ENCODE data around the gene DHDH. TPM values are rescaled to one million over a fixed set of nuclear protein-coding genes. Genes with fewer than 3 reads are reported as not detected.
A peak's percentile ranks its signal among the peaks of the same experiment; 100 is the strongest.

DHDH gene
- total and polyA plus RNA-seq, 12 donors = 0.17 to 0.51 TPM; not detected in 10

DNA sequence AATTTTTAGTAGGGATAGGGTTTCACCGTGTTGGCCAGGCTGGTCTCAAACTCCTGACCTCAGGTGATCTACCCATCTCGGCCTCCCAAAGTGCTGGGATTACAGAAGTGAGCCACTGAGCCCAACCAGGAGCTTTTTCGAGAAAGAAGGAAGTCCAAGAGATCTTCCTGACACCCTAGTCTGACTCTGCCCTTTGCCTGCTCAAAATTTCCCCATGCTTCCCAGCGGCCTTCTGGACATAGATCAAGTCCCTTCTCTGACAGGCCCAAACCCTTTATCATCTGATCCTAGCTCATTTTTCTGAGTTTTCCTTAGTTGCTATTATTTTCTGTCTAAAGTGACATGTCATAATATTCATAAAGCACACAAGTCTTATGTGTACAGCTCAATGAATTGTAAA, 19.6 kb downstream of the DHDH start:
- no peak overlapping the region for H3K27ac ChIP-seq

DNA sequence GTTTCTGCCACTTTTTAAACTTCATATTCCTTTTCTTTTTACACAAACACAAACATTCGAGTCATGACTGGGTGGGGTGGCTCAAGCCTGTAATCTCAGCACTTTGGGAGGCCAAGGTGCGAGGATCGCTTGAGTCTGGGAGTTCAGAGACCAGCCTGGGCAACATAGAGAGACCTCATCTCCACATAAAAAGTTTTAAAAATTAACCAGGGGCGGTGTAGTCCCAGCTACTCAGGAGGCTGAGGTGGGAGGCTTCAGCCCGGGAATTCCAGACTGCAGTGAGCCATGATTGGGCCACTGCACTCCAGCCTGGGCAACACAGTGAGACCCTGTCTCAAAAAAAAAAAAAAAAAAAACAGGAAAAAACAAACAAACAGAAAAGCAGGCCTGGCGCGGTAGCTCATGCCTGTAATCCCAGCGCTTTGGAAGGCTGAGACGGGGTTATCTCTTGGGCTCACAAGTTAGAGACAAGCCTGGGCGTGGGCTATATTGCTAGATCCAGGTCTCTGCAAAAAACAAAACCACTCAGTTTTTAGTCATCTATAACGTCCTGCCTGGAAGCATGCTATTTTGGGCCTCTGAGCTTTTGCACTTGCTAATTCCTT, 20.6 kb downstream of the DHDH start:
- peaks cover 0 to 30% (median 0%) of the 10 kb centered on the region in 9 donors for H3K36me3 ChIP-seq
- H3K27me3 ChIP-seq = no peaks in the 10 kb centered on the region
- no peaks in the 10 kb centered on the region for H3K9me3 ChIP-seq
- H3K27ac ChIP-seq = peak overlapping the region; percentile 26 to 96 (median 88)
- TF ChIP-seq, protein P1, sequence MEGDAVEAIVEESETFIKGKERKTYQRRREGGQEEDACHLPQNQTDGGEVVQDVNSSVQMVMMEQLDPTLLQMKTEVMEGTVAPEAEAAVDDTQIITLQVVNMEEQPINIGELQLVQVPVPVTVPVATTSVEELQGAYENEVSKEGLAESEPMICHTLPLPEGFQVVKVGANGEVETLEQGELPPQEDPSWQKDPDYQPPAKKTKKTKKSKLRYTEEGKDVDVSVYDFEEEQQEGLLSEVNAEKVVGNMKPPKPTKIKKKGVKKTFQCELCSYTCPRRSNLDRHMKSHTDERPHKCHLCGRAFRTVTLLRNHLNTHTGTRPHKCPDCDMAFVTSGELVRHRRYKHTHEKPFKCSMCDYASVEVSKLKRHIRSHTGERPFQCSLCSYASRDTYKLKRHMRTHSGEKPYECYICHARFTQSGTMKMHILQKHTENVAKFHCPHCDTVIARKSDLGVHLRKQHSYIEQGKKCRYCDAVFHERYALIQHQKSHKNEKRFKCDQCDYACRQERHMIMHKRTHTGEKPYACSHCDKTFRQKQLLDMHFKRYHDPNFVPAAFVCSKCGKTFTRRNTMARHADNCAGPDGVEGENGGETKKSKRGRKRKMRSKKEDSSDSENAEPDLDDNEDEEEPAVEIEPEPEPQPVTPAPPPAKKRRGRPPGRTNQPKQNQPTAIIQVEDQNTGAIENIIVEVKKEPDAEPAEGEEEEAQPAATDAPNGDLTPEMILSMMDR (IDR thresholded peaks at IDR 0.05) = no peak
- intact Hi-C loops (cut with DNase I) = loop anchor here in 4 of 10 donors (5.0 to 10.0 kb wide), 3 partner anchors 52 to 479 kb away; partner anchors contain the start of genes NUCB1 (in 4 of the 4) and CA11 (in 1 of the 4)
- peaks cover 5 to 29% (median 19%) of the 10 kb centered on the region in 9 donors for H3K4me1 ChIP-seq
- WGBS, 2 donors = 49 to 50% methylated on average over 11 of the region's 11 CpGs
- H3K4me3 ChIP-seq = peak overlapping the region; percentile 76 to 98 (median 88)
- DNase-seq (no peak), ATAC-seq (peak in 1 of 8 donors; percentile 6)

More for the DNA sequence above, 19.6 kb downstream of the DHDH start:
- WGBS, 2 donors = 85 to 87% methylated on average over 4 of the region's 4 CpGs
- DNase-seq (no peak), ATAC-seq (no peak)
- peaks cover 5 to 29% (median 19%) of the 10 kb centered on the region in 9 donors for H3K4me1 ChIP-seq
- H3K36me3 ChIP-seq = peaks cover 0 to 23% (median 0%) of the 10 kb centered on the region in 9 donors
- intact Hi-C loops (cut with DNase I) = loop anchor here in 4 of 10 donors (5.0 to 10.0 kb wide), 3 partner anchors 51 to 478 kb away; partner anchors contain the start of genes NUCB1 (in 4 of the 4) and CA11 (in 1 of the 4)
- TF ChIP-seq, protein P1 (IDR thresholded peaks at IDR 0.05) = no peak
- H3K4me3 ChIP-seq = no peak overlapping the region
- H3K27me3 ChIP-seq = no peaks in the 10 kb centered on the region
- no peaks in the 10 kb centered on the region for H3K9me3 ChIP-seq

DNA sequence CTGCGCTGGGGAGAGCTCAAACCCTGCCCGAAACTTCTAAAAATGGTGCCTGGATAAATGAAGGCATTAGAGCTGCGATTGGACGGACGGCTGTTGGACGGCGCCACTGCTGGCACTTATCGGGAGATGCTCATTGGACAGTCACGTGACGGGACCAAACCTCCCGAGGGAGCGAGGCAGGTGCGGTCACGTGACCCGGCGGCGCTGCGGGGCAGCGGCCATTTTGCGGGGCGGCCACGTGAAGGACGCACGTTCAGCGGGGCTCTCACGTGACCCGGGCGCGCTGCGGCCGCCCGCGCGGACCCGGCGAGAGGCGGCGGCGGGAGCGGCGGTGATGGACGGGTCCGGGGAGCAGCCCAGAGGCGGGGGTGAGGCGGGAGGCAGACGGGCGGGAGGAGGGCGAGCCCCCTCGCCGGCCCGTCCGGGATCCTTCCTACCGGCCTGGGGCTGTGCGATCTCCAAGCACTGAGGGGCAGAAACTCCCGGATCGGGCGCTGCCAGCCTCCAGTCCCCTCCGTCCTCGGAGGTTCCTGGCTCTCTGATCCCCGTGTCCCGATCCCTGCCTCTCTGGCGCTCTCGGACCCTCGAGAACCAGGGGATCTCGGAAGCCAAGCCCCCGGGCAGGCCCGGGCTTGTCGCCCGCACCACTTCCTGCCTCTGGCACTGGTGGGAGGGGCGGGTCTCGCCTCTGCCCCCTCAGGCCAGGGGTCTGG, 21.3 kb downstream of the DHDH start, which contains the start of gene BAX:
Gene BAX (plus strand): TSS at position 281 of the 713 bp plus-strand sequence. CDS start 54 bp downstream, at position 335.
- Histone ChIP-seq H3K4me3 (peak within 1 kb of the TSS; percentile 76 to 98 (median 88)), H3K36me3 (peaks cover 0 to 30% (median 0%) of the 10 kb centered on the region in 9 donors), H3K4me1 (peaks cover 5 to 33% (median 19%) of the 10 kb centered on the region in 9 donors), H3K27ac (peak within 1 kb of the TSS; percentile 57 to 96 (median 88)), H3K27me3 (no peaks in the 10 kb centered on the region), H3K9me3 (no peaks in the 10 kb centered on the region)
- peak; percentile 96 to 98 for DNase-seq
- 0% methylated on average over 61 to 71 of the region's 71 CpGs for WGBS, 2 donors
- ATAC-seq = peak; percentile 91 to 97 (median 94)
- TF ChIP-seq, protein P1 (IDR thresholded peaks at IDR 0.05) = peak in 1 of 9 donors; percentile 10
- intact Hi-C loops (cut with DNase I) = loop anchor here in 4 of 10 donors (5.0 to 10.0 kb wide), 3 partner anchors 52 to 480 kb away; partner anchors contain the start of genes NUCB1 (in 4 of the 4) and CA11 (in 1 of the 4)

All from heart right ventricle (tissue), 16 donors.